Loucy (cell line): ENCODE measurements around the gene LDAF1.

Source experiments
- H2AFZ ChIP-seq: fragments of 200-600 bp; sonication (generic); 2 replicates; pipeline ENCODE4 v1.6.0; 2016; ENCODE audit warnings: antibody characterized with exemption, mild to moderate bottlenecking, low read length, moderate library complexity
- H3F3A ChIP-seq: fragments of 200-600 bp; 2 replicates; pipeline ENCODE4 v1.6.0; 2016; ENCODE audit warnings: antibody characterized with exemption, low read depth, mild to moderate bottlenecking
- H3K27me3 ChIP-seq: fragments of 200-600 bp; sonication (generic); 2 replicates; pipeline ENCODE4 v1.6.1; 2014; ENCODE audit warnings: low read length, mild to moderate bottlenecking; ENCODE audit not compliant: insufficient read depth, poor library complexity, severe bottlenecking
- H3K36me3 ChIP-seq: fragments of 200-600 bp; sonication (generic); 2 replicates; pipeline ENCODE4 v1.6.1; 2016; ENCODE audit warnings: low read length; ENCODE audit not compliant: insufficient read depth
- H3K4me1 ChIP-seq: fragments of 200-600 bp; sonication (generic); 2 replicates; pipeline ENCODE4 v1.5.1; 2014; ENCODE audit warnings: low read length, mild to moderate bottlenecking; ENCODE audit not compliant: insufficient read depth, poor library complexity, severe bottlenecking
- H3K4me2 ChIP-seq: fragments of 200-600 bp; sonication (generic); 2 replicates; pipeline ENCODE4 v1.6.0; 2014; ENCODE audit warnings: antibody characterized with exemption, low read length, low read depth, mild to moderate bottlenecking; ENCODE audit not compliant: poor library complexity, severe bottlenecking
- H3K4me3 ChIP-seq: fragments of 200-600 bp; sonication (generic); 2 replicates; pipeline ENCODE4 v1.5.1; 2014; ENCODE audit warnings: low read length, mild to moderate bottlenecking, mixed read lengths; ENCODE audit not compliant: poor library complexity, severe bottlenecking
- H3K79me2 ChIP-seq: fragments of 200-600 bp; sonication (generic); 2 replicates; pipeline ENCODE4 v1.6.1; 2014; ENCODE audit warnings: low read length; ENCODE audit not compliant: insufficient read depth
- H3K9ac ChIP-seq: fragments of 200-600 bp; sonication (generic); 2 replicates; pipeline ENCODE4 v1.6.0; 2014; ENCODE audit warnings: mild to moderate bottlenecking, low read depth, low read length, moderate library complexity; ENCODE audit not compliant: poor library complexity, severe bottlenecking
- H3K9me2 ChIP-seq: fragments of 200-600 bp; sonication (generic); replicated peaks from 2 replicates; pipeline ENCODE4 v1.6.1; 2016; ENCODE audit warnings: low read depth, low read length, mixed read lengths
- H3K9me3 ChIP-seq: fragments of 200-600 bp; sonication (generic); 2 replicates; pipeline ENCODE4 v1.6.1; 2014; ENCODE audit warnings: mild to moderate bottlenecking, antibody characterized with exemption, low read length, low read depth; ENCODE audit not compliant: insufficient read depth
- H4K20me1 ChIP-seq: fragments of 200-600 bp; sonication (generic); 2 replicates; pipeline ENCODE4 v1.6.0; 2014; ENCODE audit warnings: antibody characterized with exemption, low read length, mild to moderate bottlenecking; ENCODE audit not compliant: insufficient read depth, poor library complexity, severe bottlenecking
- CTCF ChIP-seq: fragments of 200-600 bp; sonication (generic); conservative IDR thresholded peaks from 2 replicates; pipeline ENCODE4 v1.5.1; 2014; ENCODE audit warnings: mild to moderate bottlenecking, antibody characterized with exemption, low read length
- EZH2phosphoT487 ChIP-seq: fragments of 200-600 bp; IDR thresholded peaks from 2 replicates; pipeline ENCODE4 v1.6.1; 2018; ENCODE audit warnings: antibody characterized with exemption, mild to moderate bottlenecking, moderate library complexity, borderline replicate concordance

Gene LDAF1

GRCh38 chr16:21224800-21225199 is 66.3 kb downstream of the LDAF1 start:
- H3K9ac ChIP-seq, result no peak overlapping the region
- no peaks in the 10 kb centered on the region for H3K36me3 ChIP-seq
- H3F3A ChIP-seq, result no peaks in the 10 kb centered on the region

GRCh38 chr16:21226749-21227148 is 68.3 kb downstream of the LDAF1 start:
- Histone ChIP-seq H3K9ac (no peak overlapping the region), H3K4me3 (no peak overlapping the region), H3K27me3 (peaks cover 7% of the 10 kb centered on the region), H3K9me3 (no peaks in the 10 kb centered on the region), H3K4me1 (no peaks in the 10 kb centered on the region), H3K4me2 (no peak overlapping the region), H3K79me2 (no peaks in the 10 kb centered on the region), H2AFZ (no peak overlapping the region), H3F3A (no peaks in the 10 kb centered on the region), H3K36me3 (no peaks in the 10 kb centered on the region), H4K20me1 (no peaks in the 10 kb centered on the region), H3K9me2 (no peaks in the 10 kb centered on the region)
- no peak for TF ChIP-seq CTCF
- no peak for TF ChIP-seq EZH2phosphoT487

More at GRCh38 chr16:21224800-21225199, 66.3 kb downstream of the LDAF1 start:
- Histone ChIP-seq H2AFZ (no peak overlapping the region), H3K79me2 (no peaks in the 10 kb centered on the region), H3K9me3 (no peaks in the 10 kb centered on the region), H3K4me1 (no peaks in the 10 kb centered on the region), H3K4me2 (no peak overlapping the region), H4K20me1 (no peaks in the 10 kb centered on the region), H3K4me3 (no peak overlapping the region), H3K27me3 (peaks cover 7% of the 10 kb centered on the region), H3K9me2 (no peaks in the 10 kb centered on the region)
- TF ChIP-seq EZH2phosphoT487 (no peak), CTCF (no peak)

GRCh38 chr16:21227866-21228265 is 69.4 kb downstream of the LDAF1 start:
- Histone ChIP-seq H3K9me3 (no peaks in the 10 kb centered on the region), H4K20me1 (no peaks in the 10 kb centered on the region), H3K9ac (no peak overlapping the region), H3K27me3 (peaks cover 7% of the 10 kb centered on the region), H3K4me1 (no peaks in the 10 kb centered on the region), H3K4me2 (no peak overlapping the region), H3K79me2 (no peaks in the 10 kb centered on the region), H3F3A (no peaks in the 10 kb centered on the region), H2AFZ (no peak overlapping the region), H3K9me2 (no peaks in the 10 kb centered on the region), H3K36me3 (no peaks in the 10 kb centered on the region), H3K4me3 (no peak overlapping the region)
- TF ChIP-seq CTCF, result no peak
- TF ChIP-seq EZH2phosphoT487, result no peak
